Gastrocnemius medialis (tissue), 4 donors: Measurements from ENCODE around the gene RAVER2. TPM values are rescaled to one million over a fixed set of nuclear protein-coding genes. Genes with fewer than 3 reads are reported as not detected.

Source experiments
- ATAC-seq, 2 donors: fragments of 150-250 bp; one replicate each; pipeline ENCODE4 v1.9.1; 2016
- DNase-seq, 2 donors: peaks; one replicate each; pipeline ENCODE4 v3.0.0-alpha.2; 2019
- H3K27ac ChIP-seq, 4 donors: fragments of 200-600 bp; sonication (generic); 1 replicate in 1 of 4; 2 replicates in 3 of 4; pipeline ENCODE4 v1.5.1; 2016 to 2018; ENCODE audit warnings: mild to moderate bottlenecking in 2 of 4, moderate library complexity in 1 of 4
- H3K27me3 ChIP-seq, 3 donors: fragments of 200-600 bp; sonication (generic) in 2 of 3; 1 replicate in 1 of 3; 2 replicates in 2 of 3; pipeline versions ENCODE4 v1.5.1 to v1.6.0; 2016 to 2019; ENCODE audit warnings: mild to moderate bottlenecking in 1 of 3, moderate library complexity in 1 of 3
- H3K36me3 ChIP-seq, 2 donors: fragments of 200-600 bp; sonication (generic) in 1 of 2; one replicate each; pipeline ENCODE4 v1.5.1; 2017 to 2018
- H3K4me1 ChIP-seq, 2 donors: fragments of 200-600 bp; sonication (generic) in 1 of 2; one replicate each; pipeline ENCODE4 v1.5.1; 2016 to 2017; ENCODE audit warnings: mild to moderate bottlenecking in 2 of 2
- H3K4me3 ChIP-seq, 4 donors: fragments of 200-600 bp; sonication (generic) in 3 of 4; 1 replicate in 1 of 4; 2 replicates in 3 of 4; pipeline ENCODE4 v1.5.1; 2016 to 2019; ENCODE audit warnings: mild to moderate bottlenecking in 2 of 4
- H3K9me3 ChIP-seq, 3 donors: fragments of 200-600 bp; sonication (generic) in 2 of 3; 1 replicate in 1 of 3; 2 replicates in 2 of 3; pipeline ENCODE4 v1.5.1; 2016 to 2019
- CTCF ChIP-seq, 5 experiments: fragments of 450-650 bp in 3 of 5; fragments of 200-600 bp in 2 of 5; sonication (generic) in 2 of 5; IDR thresholded peaks in 4 of 5; conservative IDR thresholded peaks in 1 of 5; 1 replicate in 4 of 5; 2 replicates in 1 of 5; pipeline ENCODE4 v1.5.1; 2016 to 2019; ENCODE audit warnings: antibody characterized with exemption in 5 of 5, mild to moderate bottlenecking in 3 of 5, moderate library complexity in 3 of 5
- POLR2A ChIP-seq, 2 donors: fragments of 450-650 bp; IDR thresholded peaks; one replicate each; pipeline ENCODE4 v1.6.1; 2017; ENCODE audit warnings: antibody characterized with exemption in 2 of 2, mild to moderate bottlenecking in 2 of 2, moderate library complexity in 2 of 2
- in situ Hi-C, 4 donors: fragments of 200-750 bp; cut with MboI; loops; one replicate each; pipeline versions ENCODE4 v1.15.0 to v1.8.0; 2017; ENCODE audit warnings: low sequenced_read_pairs in 4 of 4
- intact Hi-C: fragments of 100-400 bp; cut with DNase I; formaldehyde crosslinking; loops from one replicate; pipeline ENCODE4 v1.15.1; 2023; ENCODE audit warnings: low total_unique reads
- total RNA-seq, 4 donors: library from RNA; depleted of rRNA; stranded (reverse); fragments of >200 nt; gene quantifications; one replicate each; pipeline versions ENCODE4 v1.1.0 to v1.2.3, GENCODE V29; 2016

RAVER2 gene
- total RNA-seq, 4 donors from 2014 or later, result 8.4 to 9.4 (median 9.1) TPM

DNA sequence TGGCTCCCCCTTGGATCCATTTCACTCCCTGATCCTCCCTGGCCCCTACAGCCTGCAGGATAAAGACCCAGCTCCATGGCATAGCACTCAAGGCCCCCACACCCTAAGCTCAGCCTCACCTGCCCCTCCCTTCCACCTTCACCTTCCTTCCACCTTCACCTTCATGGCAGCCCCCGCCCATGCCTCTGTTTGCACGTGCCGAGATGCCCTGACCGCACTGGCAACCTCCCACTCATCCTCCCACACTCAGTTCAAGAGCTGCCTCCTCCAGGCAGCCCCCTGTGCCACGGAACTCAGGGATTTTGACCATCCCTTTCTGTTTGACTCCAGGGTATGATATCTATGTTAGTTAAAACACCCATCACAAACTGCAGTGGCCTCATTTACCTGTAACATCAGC is 109.8 kb downstream of the RAVER2 start:
- ATAC-seq (no peak), DNase-seq (no peak)
- no peaks in the 10 kb centered on the region for H3K27me3 ChIP-seq
- no peak for TF ChIP-seq POLR2A (IDR thresholded peaks at IDR 0.05)
- TF ChIP-seq CTCF (IDR thresholded peaks at IDR 0.05 in 4 of 5, conservative IDR thresholded peaks at IDR 0.05 in 1 of 5), result no peak
- H3K9me3 ChIP-seq, result no peaks in the 10 kb centered on the region
- H3K36me3 ChIP-seq, result peaks cover 0 to 87% of the 10 kb centered on the region in 2 donors
- no peak overlapping the region for H3K4me3 ChIP-seq
- H3K4me1 ChIP-seq, result peaks cover 7 to 9% of the 10 kb centered on the region in 2 donors
- H3K27ac ChIP-seq, result no peak overlapping the region
- intact Hi-C loops, result loop anchor here (5.0 kb wide), 1 partner anchor 213 kb away; no protein-coding TSS in a partner anchor
- in situ Hi-C loops, result loop anchor here (25.0 kb wide), 4 partner anchors 183 to 558 kb away; partner anchors contain the start of genes LEPR (in 1 of the 4) and LEPROT (in 1 of the 4)

DNA sequence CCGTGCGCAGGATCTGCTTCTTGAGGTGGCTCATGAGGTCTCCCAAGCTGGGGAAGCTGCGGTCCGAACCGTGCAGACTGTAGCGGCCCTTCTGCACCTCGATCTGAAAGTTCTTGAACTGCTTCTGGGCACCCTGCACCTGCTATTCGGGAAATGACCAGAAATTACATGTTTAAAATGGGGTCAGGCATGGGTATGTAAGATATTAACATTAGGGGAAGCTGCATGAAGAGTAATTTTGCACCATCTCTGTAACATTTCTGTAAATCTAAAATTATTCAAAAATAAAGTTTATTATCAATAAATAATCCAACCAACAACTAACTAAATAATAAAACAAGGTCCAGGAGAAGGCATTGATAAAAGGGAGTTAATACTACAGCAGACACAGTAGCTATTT is 110.7 kb downstream of the RAVER2 start:
- H3K36me3 ChIP-seq, result peaks cover 0 to 83% of the 10 kb centered on the region in 2 donors
- intact Hi-C loops (loop anchor here (5.0 kb wide), 1 partner anchor 212 kb away; no protein-coding TSS in a partner anchor), in situ Hi-C loops (loop anchor here (25.0 kb wide), 4 partner anchors 182 to 557 kb away; partner anchors contain the start of genes LEPR (in 1 of the 4) and LEPROT (in 1 of the 4))
- no peaks in the 10 kb centered on the region for H3K9me3 ChIP-seq
- H3K27ac ChIP-seq, result no peak overlapping the region
- TF ChIP-seq CTCF (IDR thresholded peaks at IDR 0.05 in 4 of 5, conservative IDR thresholded peaks at IDR 0.05 in 1 of 5), result no peak
- no peak for TF ChIP-seq POLR2A (IDR thresholded peaks at IDR 0.05)
- no peaks in the 10 kb centered on the region for H3K27me3 ChIP-seq
- DNase-seq (no peak), ATAC-seq (no peak)
- peaks cover 7 to 9% of the 10 kb centered on the region in 2 donors for H3K4me1 ChIP-seq
- H3K4me3 ChIP-seq, result no peak overlapping the region

GRCh38 chr1:64856553-64856952 is 111.7 kb downstream of the RAVER2 start:
- in situ Hi-C loops (loop anchor here (25.0 kb wide), 4 partner anchors 181 to 556 kb away; partner anchors contain the start of genes LEPR (in 1 of the 4) and LEPROT (in 1 of the 4)), intact Hi-C loops (loop anchor here (5.0 kb wide), 1 partner anchor 211 kb away; no protein-coding TSS in a partner anchor)
- TF ChIP-seq CTCF (IDR thresholded peaks at IDR 0.05 in 4 of 5, conservative IDR thresholded peaks at IDR 0.05 in 1 of 5) (no peak), POLR2A (IDR thresholded peaks at IDR 0.05) (no peak)
- Histone ChIP-seq H3K36me3 (peaks cover 0 to 74% of the 10 kb centered on the region in 2 donors), H3K9me3 (no peaks in the 10 kb centered on the region), H3K27ac (peak overlapping the region; percentile 53 to 64 (median 58)), H3K4me3 (no peak overlapping the region), H3K27me3 (no peaks in the 10 kb centered on the region), H3K4me1 (peaks cover 7 to 9% of the 10 kb centered on the region in 2 donors)
- DNase-seq (peak; percentile 79 to 90), ATAC-seq (peak; percentile 85 to 96)

- TF ChIP-seq CTCF (IDR thresholded peaks at IDR 0.05 in 4 of 5, conservative IDR thresholded peaks at IDR 0.05 in 1 of 5), result no peak
- TF ChIP-seq POLR2A (IDR thresholded peaks at IDR 0.05), result no peak
- ATAC-seq (no peak), DNase-seq (no peak)
- no peaks in the 10 kb centered on the region for H3K9me3 ChIP-seq
- no peak overlapping the region for H3K4me3 ChIP-seq
- H3K27ac ChIP-seq, result peak overlapping the region; percentile 53 to 64 (median 58)
- no peaks in the 10 kb centered on the region for H3K27me3 ChIP-seq
- in situ Hi-C loops (loop anchor here (25.0 kb wide), 4 partner anchors 180 to 555 kb away; partner anchors contain the start of genes LEPR (in 1 of the 4) and LEPROT (in 1 of the 4)), intact Hi-C loops (loop anchor here (5.0 kb wide), 1 partner anchor 210 kb away; no protein-coding TSS in a partner anchor)
- peaks cover 7 to 9% of the 10 kb centered on the region in 2 donors for H3K4me1 ChIP-seq
- peaks cover 0 to 74% of the 10 kb centered on the region in 2 donors for H3K36me3 ChIP-seq
Observed at GRCh38 chr1:64857347-64857746, 112.5 kb downstream of the RAVER2 start.
